Mesenchymal stem cell (in vitro differentiated cells and primary cell): ENCODE measurements around the gene BEST1.

Source experiments
- DNase-seq: peaks from one replicate; pipeline ENCODE4 v3.0.0-alpha.2; 2013
- H2AFZ ChIP-seq: one replicate; pipeline ENCODE4 v1.6.1; 2013; ENCODE audit warnings: low read depth, mild to moderate bottlenecking, control low read depth, inconsistent platforms, low read length, moderate library complexity
- H2AK5ac ChIP-seq: 2 replicates; pipeline ENCODE4 v1.6.1; 2013; ENCODE audit warnings: low read length, moderate library complexity, mild to moderate bottlenecking, inconsistent platforms; ENCODE audit not compliant: severe bottlenecking
- H2BK120ac ChIP-seq: one replicate; pipeline ENCODE4 v1.6.1; 2013; ENCODE audit warnings: low read depth, mild to moderate bottlenecking, inconsistent platforms, low read length, moderate library complexity
- H2BK12ac ChIP-seq, 2 experiments: one replicate each; pipeline ENCODE4 v1.6.1; 2013; ENCODE audit warnings: inconsistent platforms in 2 of 2, low read length in 2 of 2, mild to moderate bottlenecking in 2 of 2, moderate library complexity in 2 of 2, control low read depth in 1 of 2
- H2BK15ac ChIP-seq: one replicate; pipeline ENCODE4 v1.6.1; 2013; ENCODE audit warnings: mild to moderate bottlenecking, low read depth, inconsistent platforms; ENCODE audit not compliant: poor library complexity, severe bottlenecking
- H2BK5ac ChIP-seq: 2 replicates; pipeline ENCODE4 v1.6.1; 2013; ENCODE audit warnings: low read depth, mild to moderate bottlenecking, low read length, control low read depth, inconsistent platforms; ENCODE audit not compliant: poor library complexity, severe bottlenecking
- H3K14ac ChIP-seq, 2 experiments: one replicate each; pipeline ENCODE4 v1.6.1; 2013; ENCODE audit warnings: inconsistent platforms in 2 of 2, low read length in 2 of 2, control low read depth in 1 of 2, mild to moderate bottlenecking in 1 of 2, moderate library complexity in 1 of 2
- H3K18ac ChIP-seq, 2 experiments: one replicate each; pipeline ENCODE4 v1.6.1; 2013; ENCODE audit warnings: inconsistent platforms in 2 of 2, low read length in 2 of 2, control low read depth in 1 of 2, low read depth in 1 of 2, mild to moderate bottlenecking in 1 of 2
- H3K23ac ChIP-seq, 2 experiments: one replicate each; pipeline ENCODE4 v1.6.1; 2013; ENCODE audit warnings: inconsistent platforms in 2 of 2, low read length in 2 of 2, mild to moderate bottlenecking in 2 of 2, moderate library complexity in 2 of 2, control low read depth in 1 of 2
- H3K27ac ChIP-seq: 2 replicates; pipeline ENCODE4 v1.5.1; 2013; ENCODE audit warnings: mild to moderate bottlenecking, moderate library complexity, low read length, control low read depth, inconsistent platforms; ENCODE audit not compliant: poor library complexity, severe bottlenecking
- H3K27me3 ChIP-seq, 2 experiments: 2 replicates each; pipeline versions ENCODE4 v1.6.1 to v1.7.0; 2013; ENCODE audit warnings: low read length in 2 of 2, mild to moderate bottlenecking in 2 of 2, moderate library complexity in 2 of 2, control low read depth in 1 of 2, inconsistent platforms in 1 of 2; ENCODE audit not compliant: control insufficient read depth in 1 of 2, insufficient read depth in 1 of 2
- H3K36me3 ChIP-seq, 2 experiments: 2 replicates each; pipeline versions ENCODE4 v1.6.1 to v1.7.0; 2013; ENCODE audit warnings: low read length in 2 of 2, control low read depth in 1 of 2, inconsistent platforms in 1 of 2, low read depth in 1 of 2, mild to moderate bottlenecking in 1 of 2; ENCODE audit not compliant: insufficient read depth in 2 of 2, control insufficient read depth in 1 of 2
- H3K4ac ChIP-seq, 2 experiments: one replicate each; pipeline ENCODE4 v1.6.1; 2013; ENCODE audit warnings: inconsistent platforms in 2 of 2, low read length in 2 of 2, mild to moderate bottlenecking in 2 of 2, moderate library complexity in 2 of 2, control low read depth in 1 of 2, low read depth in 1 of 2
- H3K4me1 ChIP-seq: 2 replicates; pipeline ENCODE4 v1.6.1; 2013; ENCODE audit warnings: low read depth, low read length, control low read depth; ENCODE audit not compliant: control insufficient read depth, insufficient read depth
- H3K4me2 ChIP-seq: 2 replicates; pipeline ENCODE4 v1.6.1; 2013; ENCODE audit warnings: low read length, mild to moderate bottlenecking, inconsistent platforms; ENCODE audit not compliant: poor library complexity, severe bottlenecking
- H3K4me3 ChIP-seq, 2 experiments: 2 replicates each; pipeline versions ENCODE4 v1.5.1 to v1.7.0; 2013; ENCODE audit warnings: low read length in 2 of 2, mild to moderate bottlenecking in 2 of 2, control low read depth in 1 of 2, low read depth in 1 of 2; ENCODE audit not compliant: insufficient read depth in 1 of 2
- H3K79me1 ChIP-seq: replicated peaks from 2 replicates; pipeline ENCODE4 v1.6.1; 2013; ENCODE audit warnings: mild to moderate bottlenecking, control low read depth, low read length, inconsistent platforms; ENCODE audit not compliant: poor library complexity, severe bottlenecking
- H3K9ac ChIP-seq: 2 replicates; pipeline ENCODE4 v1.7.0; 2013; ENCODE audit warnings: mild to moderate bottlenecking, low read length, moderate library complexity
- H3K9me3 ChIP-seq: 2 replicates; pipeline ENCODE4 v1.7.0; 2013; ENCODE audit warnings: mild to moderate bottlenecking, low read length; ENCODE audit not compliant: control insufficient read depth
- H4K8ac ChIP-seq: one replicate; pipeline ENCODE4 v1.6.1; 2013; ENCODE audit warnings: inconsistent platforms, mild to moderate bottlenecking, low read length, moderate library complexity
- H4K91ac ChIP-seq: one replicate; pipeline ENCODE4 v1.6.1; 2013; ENCODE audit warnings: mild to moderate bottlenecking, low read length, inconsistent platforms
- WGBS: methylation state at CpG from one replicate; pipeline ENCODE4 v1.1.7; 2013; ENCODE audit warnings: mixed read lengths; 5-methylcytosine and 5-hydroxymethylcytosine counted together

The BEST1 gene

GRCh38 chr11:61907282-61907681 lies 42.9 kb upstream of the BEST1 start:
- peaks cover 0 to 14% of the 10 kb centered on the region in 2 experiments for H3K27me3 ChIP-seq
- H3K4me3 ChIP-seq = no peak overlapping the region
- no peak overlapping the region for H3K27ac ChIP-seq
- no peak overlapping the region for H4K91ac ChIP-seq
- no peak overlapping the region for H2BK5ac ChIP-seq
- H3K23ac ChIP-seq = no peak overlapping the region
- H3K18ac ChIP-seq = no peak overlapping the region
- no peak overlapping the region for H2AFZ ChIP-seq
- no peak overlapping the region for H3K9ac ChIP-seq
- no peak overlapping the region for H2BK12ac ChIP-seq
- no peak overlapping the region for H3K14ac ChIP-seq
- H3K4me1 ChIP-seq = peaks cover 4% of the 10 kb centered on the region
- H3K4ac ChIP-seq = no peak overlapping the region
- peaks cover 0 to 51% of the 10 kb centered on the region in 2 experiments for H3K36me3 ChIP-seq
- no peak overlapping the region for H2BK120ac ChIP-seq
- DNase-seq = no peak
- H3K79me1 ChIP-seq = no peaks in the 10 kb centered on the region
- H4K8ac ChIP-seq = no peak overlapping the region
- no peak overlapping the region for H2AK5ac ChIP-seq
- 93% methylated on average over 19 of the region's 19 CpGs for WGBS
- no peak overlapping the region for H3K4me2 ChIP-seq
- H2BK15ac ChIP-seq = peak overlapping the region; percentile 39
- H3K9me3 ChIP-seq = no peaks in the 10 kb centered on the region

GRCh38 chr11:61907871-61908729 lies 42.1 kb upstream of the BEST1 start:
- Histone ChIP-seq H2AK5ac (no peak overlapping the region), H2BK15ac (no peak overlapping the region), H2AFZ (no peak overlapping the region), H2BK5ac (no peak overlapping the region), H3K4me1 (peaks cover 4% of the 10 kb centered on the region), H3K27ac (no peak overlapping the region), H3K18ac (peak overlapping the region in 1 of 2 experiments; percentile 17), H3K23ac (no peak overlapping the region), H3K4me3 (no peak overlapping the region), H2BK12ac (no peak overlapping the region), H3K14ac (no peak overlapping the region), H4K91ac (no peak overlapping the region), H2BK120ac (no peak overlapping the region), H3K9ac (peak overlapping the region; percentile 62), H3K4me2 (no peak overlapping the region), H3K27me3 (peaks cover 0 to 12% of the 10 kb centered on the region in 2 experiments), H3K9me3 (no peaks in the 10 kb centered on the region), H3K79me1 (no peaks in the 10 kb centered on the region), H3K36me3 (peaks cover 0 to 43% of the 10 kb centered on the region in 2 experiments), H3K4ac (no peak overlapping the region), H4K8ac (no peak overlapping the region)
- WGBS = 96% methylated on average over 17 of the region's 21 CpGs
- DNase-seq = no peak

GRCh38 chr11:61908730-61909316 lies 41.3 kb upstream of the BEST1 start:
- Histone ChIP-seq H3K27ac (no peak overlapping the region), H3K9me3 (no peaks in the 10 kb centered on the region), H2BK5ac (no peak overlapping the region), H3K9ac (peak overlapping the region; percentile 62), H2BK12ac (no peak overlapping the region), H4K8ac (no peak overlapping the region), H3K4ac (no peak overlapping the region), H3K79me1 (no peaks in the 10 kb centered on the region), H2AFZ (no peak overlapping the region), H3K23ac (no peak overlapping the region), H3K18ac (peak overlapping the region in 1 of 2 experiments; percentile 23), H3K4me1 (peaks cover 4% of the 10 kb centered on the region), H3K4me3 (peak overlapping the region in 1 of 2 experiments; percentile 37), H4K91ac (no peak overlapping the region), H3K4me2 (no peak overlapping the region), H3K14ac (peak overlapping the region in 1 of 2 experiments; percentile 5), H2AK5ac (no peak overlapping the region), H3K27me3 (peaks cover 0 to 16% of the 10 kb centered on the region in 2 experiments), H3K36me3 (peaks cover 0 to 39% of the 10 kb centered on the region in 2 experiments), H2BK120ac (no peak overlapping the region), H2BK15ac (no peak overlapping the region)
- 39% methylated on average over 7 of the region's 10 CpGs for WGBS
- DNase-seq = no peak
